ENCODE data around the gene TUBA4A. TPM values are rescaled to one million over a fixed set of nuclear protein-coding genes. Genes with fewer than 3 reads are reported as not detected.
"Not testable (repeated sequence)": the region's sequence is repeated elsewhere in the genome, so short reads cannot be mapped to it uniquely, and the experiment has no call there.

TUBA4A gene
- total and polyA plus RNA-seq, 4 donors = 15.6 to 82.1 (median 43.0) TPM

- no peak for TF ChIP-seq CTCF (IDR thresholded peaks at IDR 0.05; ENCODE audit: control extremely low read depth, extremely low read depth)
- no peak overlapping the region for H3K4me3 ChIP-seq
- DNase-seq (no peak), ATAC-seq (ENCODE audit: insufficient read depth, low FRiP score) (no peak)
- 76 to 88% methylated on average over 5 of the region's 5 CpGs for WGBS, 2 donors
- peaks cover 0 to 3% (median 0%) of the 10 kb centered on the region in 3 donors for H3K27me3 ChIP-seq (ENCODE audit: control insufficient read depth in 3 of 3, insufficient read depth in 3 of 3, low read length in 2 of 3)
- H3K4me1 ChIP-seq (ENCODE audit: control insufficient read depth in 5 of 5, insufficient read depth in 5 of 5, low read length in 5 of 5) = no peaks in the 10 kb centered on the region
- no peak overlapping the region for H3K9ac ChIP-seq (ENCODE audit: insufficient read depth in 1 of 2, low read length in 2 of 2)
- H3K9me3 ChIP-seq (ENCODE audit: control insufficient read depth in 4 of 4, insufficient read depth in 3 of 4, low read length in 3 of 4) = peaks cover 0 to 2% (median 0%) of the 10 kb centered on the region in 4 donors
- H3K27ac ChIP-seq (ENCODE audit: low read depth in 1 of 2, low read length in 1 of 2) = no peak overlapping the region
- no peaks in the 10 kb centered on the region for H3K36me3 ChIP-seq (ENCODE audit: control insufficient read depth in 4 of 4, insufficient read depth in 4 of 4, low read length in 4 of 4)
These were observed 12.5 kb upstream of the TUBA4A start for GRCh38 chr2:219266232-219266631.

DNA sequence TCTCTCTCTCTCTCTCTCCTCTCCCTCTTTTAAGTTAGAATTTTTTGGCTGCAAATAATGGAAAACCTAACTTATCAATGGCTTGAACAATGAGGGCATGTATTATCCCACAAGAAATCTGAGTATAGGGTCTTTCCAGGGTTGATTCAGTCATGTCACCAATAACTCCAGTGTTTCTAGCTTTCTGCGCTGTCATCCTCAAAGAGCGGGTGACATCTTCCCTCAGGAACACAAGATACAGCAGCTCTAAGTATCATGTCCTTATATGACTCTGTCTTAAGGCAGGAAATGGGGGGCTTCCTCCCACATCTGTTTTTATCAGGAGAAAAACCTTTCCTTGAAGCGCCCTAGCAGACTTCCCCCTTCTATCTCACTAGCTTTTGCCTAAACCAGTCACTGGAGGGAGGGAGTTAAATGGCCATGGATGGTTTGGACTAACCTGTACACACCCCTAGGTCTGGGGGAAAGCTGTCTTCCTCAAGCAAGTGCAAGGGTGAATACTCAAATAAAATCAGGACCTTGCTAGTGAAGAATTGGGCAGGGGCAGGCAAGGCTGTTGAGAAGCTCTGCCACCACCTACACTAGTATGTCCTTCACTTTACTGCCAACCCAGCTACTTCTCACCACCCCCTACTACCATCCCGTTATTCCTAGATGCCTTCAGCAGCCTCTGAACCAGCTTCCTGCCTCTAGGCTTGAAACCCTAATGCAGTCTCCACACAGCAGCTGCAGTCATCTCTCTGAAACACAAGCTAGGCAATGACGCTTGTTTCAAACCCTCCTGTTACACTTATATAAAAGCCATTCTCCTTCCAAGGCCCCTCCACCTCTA, 7.5 kb upstream of the TUBA4A start:
- Histone ChIP-seq H3K27ac (ENCODE audit: low read depth in 1 of 2, low read length in 1 of 2) (no peak overlapping the region), H3K4me3 (no peak overlapping the region), H3K4me1 (ENCODE audit: control insufficient read depth in 5 of 5, insufficient read depth in 5 of 5, low read length in 5 of 5) (no peaks in the 10 kb centered on the region), H3K27me3 (ENCODE audit: control insufficient read depth in 3 of 3, insufficient read depth in 3 of 3, low read length in 2 of 3) (peaks cover 0 to 13% (median 12%) of the 10 kb centered on the region in 3 donors), H3K9ac (ENCODE audit: insufficient read depth in 1 of 2, low read length in 2 of 2) (no peak overlapping the region), H3K36me3 (ENCODE audit: control insufficient read depth in 4 of 4, insufficient read depth in 4 of 4, low read length in 4 of 4) (no peaks in the 10 kb centered on the region), H3K9me3 (ENCODE audit: control insufficient read depth in 4 of 4, insufficient read depth in 3 of 4, low read length in 3 of 4) (no peaks in the 10 kb centered on the region)
- DNase-seq (no peak), ATAC-seq (ENCODE audit: insufficient read depth, low FRiP score) (no peak)
- no peak for TF ChIP-seq CTCF (IDR thresholded peaks at IDR 0.05; ENCODE audit: control extremely low read depth, extremely low read depth)
- WGBS, 2 donors = 45 to 56% methylated on average over 5 of the region's 5 CpGs

DNA sequence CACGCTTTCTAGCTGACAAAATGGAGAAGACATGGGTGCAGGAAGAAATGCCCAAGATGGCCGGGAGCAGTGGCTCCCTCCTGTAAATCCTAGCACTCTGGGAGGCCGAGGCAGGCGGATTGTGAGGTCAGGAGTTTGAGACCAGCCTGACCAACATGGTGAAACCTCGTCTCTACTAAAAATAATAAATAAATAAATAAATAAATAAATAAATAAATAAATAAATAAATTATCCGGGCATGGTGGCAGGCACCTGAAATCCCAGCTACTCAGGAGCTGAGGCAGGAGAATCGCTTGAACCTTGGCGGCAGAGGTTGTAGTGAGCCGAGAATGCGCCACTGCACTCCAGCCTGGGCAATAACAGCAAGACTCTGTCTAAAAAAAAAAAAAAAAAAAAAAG, 5.2 kb upstream of the TUBA4A start:
- not testable (repeated sequence) for H3K4me3 ChIP-seq; H3K9ac ChIP-seq (ENCODE audit: insufficient read depth in 1 of 2, low read length in 2 of 2); H3K9me3 ChIP-seq (ENCODE audit: control insufficient read depth in 4 of 4, insufficient read depth in 3 of 4, low read length in 3 of 4); H3K27ac ChIP-seq (ENCODE audit: low read depth in 1 of 2, low read length in 1 of 2); ATAC-seq (ENCODE audit: insufficient read depth, low FRiP score); DNase-seq; H3K36me3 ChIP-seq (ENCODE audit: control insufficient read depth in 4 of 4, insufficient read depth in 4 of 4, low read length in 4 of 4); H3K4me1 ChIP-seq (ENCODE audit: control insufficient read depth in 5 of 5, insufficient read depth in 5 of 5, low read length in 5 of 5)
- peaks cover 0 to 32% (median 32%) of the 10 kb centered on the region in 3 donors for H3K27me3 ChIP-seq (ENCODE audit: control insufficient read depth in 3 of 3, insufficient read depth in 3 of 3, low read length in 2 of 3)
- WGBS, 2 donors = 89 to 91% methylated on average over 10 of the region's 10 CpGs

DNA sequence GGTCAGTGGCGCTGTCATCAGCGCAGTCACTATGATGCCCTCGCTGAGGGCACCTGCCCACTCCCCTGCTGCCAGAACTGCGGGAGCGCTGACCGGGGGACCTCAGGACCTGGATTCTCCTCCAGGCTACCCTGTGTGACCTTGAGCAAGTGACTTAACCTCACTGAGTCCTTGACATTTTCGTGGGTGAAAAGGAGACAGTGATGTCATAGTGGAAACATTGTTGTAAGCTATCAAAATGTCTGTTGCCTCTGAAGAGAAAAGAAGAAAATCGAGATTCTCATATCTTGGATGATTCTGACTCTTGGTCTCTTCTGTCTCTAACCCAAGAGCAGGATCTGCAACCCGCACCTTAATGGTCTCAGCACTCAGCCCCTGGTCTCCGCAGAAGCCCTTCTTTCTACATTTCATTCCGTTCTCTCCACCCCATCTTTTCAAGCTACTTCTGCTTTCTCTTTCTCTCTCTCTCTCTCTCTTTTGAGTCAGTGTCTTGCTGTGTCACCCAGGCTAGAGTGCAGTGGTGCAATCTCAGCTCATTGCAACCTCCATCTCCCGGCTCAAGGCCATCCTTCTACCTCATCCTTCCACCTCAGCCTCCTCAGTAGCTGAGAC, 978 bp upstream of the TUBA4A start:
- DNase-seq (no peak), ATAC-seq (ENCODE audit: insufficient read depth, low FRiP score) (no peak)
- Histone ChIP-seq H3K27ac (ENCODE audit: low read depth in 1 of 2, low read length in 1 of 2) (peak overlapping the region; percentile 51 to 84), H3K4me1 (ENCODE audit: control insufficient read depth in 5 of 5, insufficient read depth in 5 of 5, low read length in 5 of 5) (peaks cover 0 to 27% (median 17%) of the 10 kb centered on the region in 5 donors), H3K27me3 (ENCODE audit: control insufficient read depth in 3 of 3, insufficient read depth in 3 of 3, low read length in 2 of 3) (peaks cover 0 to 51% (median 38%) of the 10 kb centered on the region in 3 donors), H3K9ac (ENCODE audit: insufficient read depth in 1 of 2, low read length in 2 of 2) (peak overlapping the region in 1 of 2 donors; percentile 10), H3K9me3 (ENCODE audit: control insufficient read depth in 4 of 4, insufficient read depth in 3 of 4, low read length in 3 of 4) (no peaks in the 10 kb centered on the region), H3K36me3 (ENCODE audit: control insufficient read depth in 4 of 4, insufficient read depth in 4 of 4, low read length in 4 of 4) (peaks cover 0 to 7% (median 0%) of the 10 kb centered on the region in 4 donors), H3K4me3 (peak overlapping the region; percentile 37)
- WGBS, 2 donors = 11 to 19% methylated on average over 12 of the region's 12 CpGs
- TF ChIP-seq CTCF (IDR thresholded peaks at IDR 0.05; ENCODE audit: control extremely low read depth, extremely low read depth) = no peak

Data from lung (tissue), 12 donors.